DLD1 (cell line): ENCODE data around the gene OLFML1.

ENCODE experiments used
- in situ Hi-C: cut with HindIII; loops from 2 replicates; pipeline ENCODE4 v1.10.0; 2017; ENCODE audit warnings: low sequenced_read_pairs

Gene OLFML1

DNA sequence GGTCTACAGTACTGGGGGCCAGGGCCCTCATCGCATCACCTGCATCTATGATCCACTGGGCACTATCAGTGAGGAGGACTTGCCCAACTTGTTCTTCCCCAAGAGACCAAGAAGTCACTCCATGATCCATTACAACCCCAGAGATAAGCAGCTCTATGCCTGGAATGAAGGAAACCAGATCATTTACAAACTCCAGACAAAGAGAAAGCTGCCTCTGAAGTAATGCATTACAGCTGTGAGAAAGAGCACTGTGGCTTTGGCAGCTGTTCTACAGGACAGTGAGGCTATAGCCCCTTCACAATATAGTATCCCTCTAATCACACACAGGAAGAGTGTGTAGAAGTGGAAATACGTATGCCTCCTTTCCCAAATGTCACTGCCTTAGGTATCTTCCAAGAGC is 24.7 kb downstream of the OLFML1 start:
- in situ Hi-C loops, result loop anchor here (10.0 to 25.0 kb wide), 2 partner anchors 177 to 605 kb away; no protein-coding TSS in a partner anchor

DNA sequence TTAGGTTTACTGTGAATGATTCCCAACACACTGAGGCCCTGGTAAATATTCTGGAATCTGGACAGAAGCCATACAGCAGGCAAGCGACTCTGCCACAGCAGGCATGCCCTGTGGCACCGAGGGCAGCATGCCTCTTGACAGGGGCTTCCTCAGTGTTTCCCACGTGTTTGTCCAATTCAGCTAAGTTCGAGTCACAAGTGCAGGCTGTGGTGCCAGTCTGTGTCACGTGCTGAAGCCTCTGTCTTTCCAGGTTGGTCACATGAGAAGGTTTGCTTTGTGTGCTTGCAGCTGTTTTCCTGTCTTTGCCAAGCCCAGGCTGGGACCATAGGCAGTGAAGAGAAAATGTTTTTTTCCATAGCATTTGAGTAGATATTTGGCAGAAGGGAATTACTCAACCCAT is 26.1 kb downstream of the OLFML1 start:
- in situ Hi-C loops, result loop anchor here (10.0 to 25.0 kb wide), 2 partner anchors 176 to 607 kb away; no protein-coding TSS in a partner anchor

DNA sequence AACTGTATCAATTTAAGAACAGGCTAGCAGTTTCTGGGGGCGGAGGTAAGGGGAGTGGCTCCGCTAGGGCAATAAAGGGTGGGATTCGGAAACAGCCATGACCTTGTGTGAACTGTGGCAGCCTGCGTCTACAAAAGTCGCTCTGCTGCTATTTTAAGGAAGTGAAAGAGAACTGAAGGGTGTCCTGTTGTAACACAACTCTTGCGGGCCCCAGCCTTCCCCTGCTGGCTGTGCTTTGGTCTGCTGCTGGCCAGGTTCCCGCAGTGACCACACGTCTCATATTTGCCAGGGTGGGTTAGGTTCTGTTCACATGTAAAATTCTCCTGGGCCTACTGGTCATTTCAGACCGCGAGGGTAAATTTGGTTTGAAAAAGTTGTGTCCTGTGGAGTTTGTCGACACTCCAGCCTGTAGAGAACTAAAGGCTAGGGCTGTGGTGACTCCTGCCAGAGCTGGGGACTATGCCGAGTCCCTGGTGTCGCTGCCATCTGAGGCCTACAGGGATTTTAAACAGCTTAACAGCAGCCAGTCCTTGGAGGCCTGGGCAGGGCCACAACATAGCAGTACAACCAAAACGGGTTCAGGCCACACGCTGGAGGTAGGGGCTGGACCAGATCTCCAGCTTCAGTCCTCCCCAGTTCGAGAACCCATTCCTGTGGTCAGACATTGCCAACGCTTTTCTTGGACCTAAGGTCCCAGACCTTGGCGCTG is 27.4 kb downstream of the OLFML1 start:
- in situ Hi-C loops, result loop anchor here (10.0 to 25.0 kb wide), 2 partner anchors 175 to 608 kb away; no protein-coding TSS in a partner anchor

DNA sequence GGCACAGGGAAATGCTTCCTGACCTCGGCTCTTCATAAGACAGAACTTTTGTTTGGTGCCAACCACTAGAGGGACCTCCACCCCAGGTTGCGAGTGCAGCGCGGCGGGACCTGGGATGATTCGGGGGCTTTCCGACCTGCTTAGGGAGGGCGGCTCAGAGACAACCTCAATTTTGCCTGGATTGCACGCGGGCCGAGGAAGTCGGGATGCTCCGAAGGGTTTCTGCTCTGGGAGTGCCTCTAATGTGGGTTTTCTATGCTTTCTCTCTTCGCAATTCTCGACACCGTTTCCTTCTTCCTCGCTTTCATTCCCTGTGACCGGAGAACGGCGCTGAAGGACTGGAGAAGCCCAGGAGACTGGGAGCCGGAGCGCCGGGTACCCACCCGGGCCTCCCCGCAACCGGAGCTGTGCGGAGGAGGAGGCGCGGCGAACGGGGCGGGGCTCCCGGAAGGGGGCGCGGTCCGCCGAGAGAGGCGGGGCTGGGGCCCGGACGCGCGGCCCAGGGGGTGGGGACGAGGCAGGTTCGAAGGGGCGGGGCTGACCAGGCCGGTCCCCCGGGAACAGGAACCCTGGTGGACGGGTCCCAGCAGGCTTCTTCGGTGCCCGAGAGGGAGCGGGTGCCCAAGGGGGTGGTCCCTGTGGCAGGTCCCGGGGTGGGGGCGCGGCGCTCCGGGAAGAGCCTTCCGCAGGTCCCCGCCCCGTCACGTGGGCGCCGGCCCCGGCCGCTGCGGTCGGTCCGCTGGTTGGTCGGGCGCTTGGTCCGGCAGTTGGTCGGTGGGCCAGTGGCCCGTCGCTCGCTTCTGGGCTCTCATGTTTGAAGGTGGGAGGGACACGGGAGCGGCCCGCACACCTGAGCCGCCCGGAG is 28.2 kb downstream of the OLFML1 start, which contains the start of gene PPFIBP2:
TSS of gene PPFIBP2 (plus strand) at position 766 of the 865 bp plus-strand sequence. CDS start 35,477 bp downstream, outside the sequence.
- in situ Hi-C loops, result loop anchor here (10.0 to 25.0 kb wide), 2 partner anchors 174 to 609 kb away; no protein-coding TSS in a partner anchor

DNA sequence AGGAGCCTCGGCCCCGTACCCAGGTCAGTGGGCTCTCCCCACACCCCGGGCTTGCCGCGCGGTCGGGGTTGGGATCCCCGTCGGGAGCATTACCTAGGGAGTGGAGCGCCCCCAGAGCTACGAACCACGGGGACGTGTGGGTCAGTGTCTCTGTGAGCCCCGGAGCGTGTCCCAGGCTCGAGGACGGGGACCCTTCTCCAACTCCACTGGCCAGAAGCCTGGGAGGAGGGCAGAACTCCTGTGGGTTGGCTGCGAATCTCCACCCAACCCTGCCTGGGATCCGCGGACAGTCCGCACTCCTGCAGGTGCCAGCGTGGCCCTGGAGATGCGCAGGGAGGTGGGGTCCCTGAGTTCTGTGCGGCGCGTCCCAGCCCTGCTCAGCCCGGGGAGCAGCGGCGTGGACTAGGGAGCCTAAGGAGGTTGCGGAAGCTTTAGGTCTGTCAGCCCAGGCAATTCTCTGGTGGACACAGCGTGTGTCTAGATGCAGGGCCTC is 28.8 kb downstream of the OLFML1 start:
- in situ Hi-C loops, result loop anchor here (10.0 to 25.0 kb wide), 2 partner anchors 173 to 609 kb away; no protein-coding TSS in a partner anchor

DNA sequence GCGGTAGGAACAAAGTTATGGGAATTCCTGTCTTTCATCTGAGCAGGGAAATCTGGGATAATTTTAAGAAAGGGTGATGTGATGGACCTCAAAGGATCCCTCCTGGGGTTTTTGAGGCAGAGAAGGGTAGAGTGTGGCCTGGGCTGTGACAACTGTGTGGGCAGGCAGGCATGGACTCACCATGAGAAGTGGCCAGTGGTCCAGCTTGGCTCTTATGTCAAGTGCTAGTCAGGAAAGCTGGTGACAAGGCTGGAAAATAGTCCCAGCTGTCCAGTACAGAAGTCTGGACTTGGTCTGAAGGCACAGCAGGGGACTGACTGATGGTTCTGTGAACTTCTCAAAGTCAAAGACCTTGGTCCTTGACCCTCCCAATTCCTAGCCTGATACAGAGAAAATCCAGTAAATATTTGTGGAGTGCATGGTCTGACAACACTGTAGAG is 30.2 kb downstream of the OLFML1 start:
- in situ Hi-C loops, result loop anchor here (10.0 to 25.0 kb wide), 2 partner anchors 172 to 611 kb away; no protein-coding TSS in a partner anchor

DNA sequence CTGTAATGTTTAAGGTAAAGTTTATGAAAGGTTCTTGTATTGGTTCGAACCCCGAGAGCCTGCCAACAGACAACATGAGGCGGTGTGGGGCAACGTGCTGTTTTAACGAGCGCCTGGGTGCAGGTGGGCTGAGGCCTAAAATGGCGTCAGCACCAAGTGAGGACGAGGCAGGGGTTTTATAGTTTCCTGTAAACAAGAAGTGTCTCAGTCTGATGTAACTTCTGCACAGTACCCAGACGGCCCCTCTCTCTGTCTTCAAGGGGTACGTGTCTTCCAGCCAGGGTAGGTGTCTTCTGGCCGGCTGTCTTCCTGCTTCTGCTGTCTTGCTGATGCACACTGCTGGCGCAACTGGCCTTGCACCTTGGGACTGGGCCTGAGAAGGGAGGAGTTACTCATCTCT is 31.2 kb downstream of the OLFML1 start:
- in situ Hi-C loops, result loop anchor here (10.0 to 25.0 kb wide), 2 partner anchors 171 to 612 kb away; no protein-coding TSS in a partner anchor

DNA sequence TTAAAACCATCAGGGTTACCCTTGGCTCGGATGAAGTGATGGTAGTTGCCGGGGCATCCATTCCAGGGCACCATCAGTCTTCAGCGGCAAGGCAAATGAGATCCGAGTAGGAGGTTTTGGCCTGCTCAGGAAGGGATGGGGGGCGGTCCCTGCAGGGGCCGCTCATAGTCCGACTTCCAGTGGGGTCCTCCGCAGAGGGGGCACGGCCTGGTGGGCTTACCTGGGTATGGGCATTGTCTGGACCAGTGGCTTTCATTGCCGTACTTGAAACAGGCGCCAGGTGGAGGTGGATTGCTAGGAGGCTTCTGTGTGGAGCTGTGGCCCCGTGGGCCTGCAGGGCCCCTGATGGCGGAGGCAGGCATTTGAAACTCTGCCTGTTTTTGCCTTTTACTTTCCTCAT is 32.4 kb downstream of the OLFML1 start:
- in situ Hi-C loops, result loop anchor here (10.0 to 25.0 kb wide), 2 partner anchors 170 to 613 kb away; no protein-coding TSS in a partner anchor

DNA sequence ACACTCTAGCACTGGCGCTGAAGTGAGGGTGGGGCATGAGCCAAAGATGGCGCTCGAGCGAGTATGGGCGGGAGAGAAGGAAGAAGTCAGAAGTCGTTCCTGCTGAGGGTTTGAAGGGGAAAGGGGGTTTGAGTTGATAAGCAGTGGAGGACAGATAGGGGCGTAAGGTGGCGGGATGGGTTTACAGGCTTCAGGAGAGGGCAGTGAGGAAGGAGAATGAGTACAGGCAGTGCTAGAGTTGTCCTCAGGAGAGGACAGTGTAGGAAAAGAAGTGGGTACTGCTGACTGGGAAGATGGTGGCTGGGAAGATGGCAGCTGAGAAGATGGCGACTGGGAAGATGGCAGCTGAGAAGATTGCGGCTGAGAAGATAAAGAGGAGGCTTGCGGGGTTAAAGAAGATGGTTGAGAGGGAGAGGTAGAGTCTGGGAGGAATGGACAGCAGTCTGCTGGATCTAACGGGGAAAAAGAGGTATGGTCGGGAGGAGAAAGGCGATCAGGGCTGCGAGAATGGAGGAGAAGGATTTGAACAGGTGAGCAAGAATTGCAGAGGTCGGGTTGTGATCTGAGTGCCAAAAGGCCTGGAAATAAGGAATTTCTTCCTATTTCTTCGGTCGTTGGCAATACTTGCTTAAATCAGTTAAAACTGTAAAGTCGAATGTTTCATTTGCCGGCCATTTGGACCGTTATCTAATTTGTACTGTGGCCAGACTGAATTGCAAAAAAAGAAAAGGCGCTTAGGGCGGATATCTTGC is 33.7 kb downstream of the OLFML1 start:
- in situ Hi-C loops, result loop anchor here (10.0 to 25.0 kb wide), 2 partner anchors 168 to 614 kb away; no protein-coding TSS in a partner anchor

DNA sequence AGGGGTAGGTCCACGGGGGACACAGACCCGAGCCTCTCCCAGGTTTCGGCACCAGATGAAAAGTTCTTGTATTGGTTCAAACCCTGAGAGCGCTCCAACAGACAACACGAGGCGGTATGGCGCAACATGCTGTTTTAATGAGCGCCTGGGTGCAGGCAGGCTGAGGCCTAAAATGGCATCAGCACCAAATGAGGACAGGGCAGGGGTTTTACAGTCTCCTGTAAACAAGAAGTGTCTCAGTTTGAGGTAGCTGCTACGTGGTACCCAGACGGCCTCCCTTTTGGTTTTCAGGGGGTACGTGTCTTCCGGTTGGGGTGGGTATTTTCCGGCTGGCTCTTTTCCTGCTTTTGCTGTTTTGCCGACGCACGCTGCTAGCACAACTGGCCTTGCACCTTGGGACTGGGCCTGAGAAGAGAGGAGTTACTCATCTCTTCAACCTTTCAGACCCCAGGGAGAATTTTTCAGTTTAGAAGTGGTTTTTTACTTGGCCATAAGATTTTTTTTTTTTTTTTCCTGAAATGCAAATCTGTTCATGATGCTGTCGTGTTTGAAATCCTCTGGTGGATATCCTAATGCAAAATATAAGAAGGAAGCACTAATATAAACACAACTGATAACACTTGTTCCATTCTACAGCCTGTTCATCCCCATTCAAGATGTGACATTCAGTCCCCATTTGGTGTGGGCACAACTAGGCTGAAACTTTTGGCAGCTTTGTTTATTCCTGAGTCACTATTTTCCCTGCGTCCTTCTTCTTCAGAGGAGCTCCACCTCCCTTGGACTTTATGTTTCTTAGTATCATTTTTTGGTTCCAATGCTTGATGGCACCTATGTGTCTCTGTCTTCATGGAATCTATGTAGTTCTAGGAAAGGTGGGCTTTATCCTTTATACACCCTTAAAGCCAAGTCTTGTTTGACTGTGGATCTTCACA is 35.0 kb downstream of the OLFML1 start:
- in situ Hi-C loops, result loop anchor here (25.0 kb wide), 1 partner anchor 167 kb away; no protein-coding TSS in a partner anchor

DNA sequence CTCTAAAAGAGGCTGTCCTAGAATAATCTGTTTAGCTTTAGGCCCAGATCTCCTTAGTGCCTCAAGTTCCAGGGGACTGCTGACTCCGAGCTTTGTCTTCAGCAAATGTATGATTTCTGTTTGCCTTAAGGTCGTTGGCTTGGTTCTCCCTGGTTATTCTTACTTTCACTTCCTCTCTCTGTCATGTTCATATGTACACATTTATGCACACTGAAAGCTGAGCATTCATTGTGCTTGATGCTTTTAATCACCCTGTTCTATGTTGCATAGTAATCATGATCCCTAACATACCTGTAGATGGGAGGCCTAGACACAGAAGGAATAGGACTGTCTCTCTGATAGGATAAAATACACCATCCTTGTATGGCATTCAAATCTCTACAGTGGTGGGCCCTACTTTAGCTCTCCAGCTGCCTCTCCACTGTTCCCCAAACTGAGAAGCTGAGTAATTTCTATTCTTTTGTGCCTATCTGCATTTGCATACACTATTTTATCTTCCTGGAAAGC is 35.7 kb downstream of the OLFML1 start:
- in situ Hi-C loops, result loop anchor here (25.0 kb wide), 1 partner anchor 166 kb away; no protein-coding TSS in a partner anchor

DNA sequence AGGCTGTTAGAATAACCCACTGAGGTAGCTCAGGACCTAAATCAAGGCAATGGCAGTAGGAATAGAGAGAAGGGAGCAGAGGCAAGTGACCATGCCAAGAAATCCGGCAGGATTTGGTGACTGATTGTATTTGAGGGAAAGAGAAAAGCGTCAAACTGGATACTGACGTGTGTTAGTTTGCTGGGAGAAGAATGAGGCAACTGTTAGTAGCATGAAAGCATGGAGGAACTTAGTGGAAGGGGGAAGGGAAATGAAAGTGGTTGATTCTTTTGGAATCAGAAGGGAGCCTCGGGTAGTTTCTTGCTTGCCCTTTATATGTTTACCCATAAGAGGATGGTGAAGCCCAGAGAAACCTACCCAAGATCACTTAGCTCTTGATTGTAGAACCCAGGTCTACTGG is 36.8 kb downstream of the OLFML1 start:
- in situ Hi-C loops, result loop anchor here (25.0 kb wide), 1 partner anchor 165 kb away; no protein-coding TSS in a partner anchor

DNA sequence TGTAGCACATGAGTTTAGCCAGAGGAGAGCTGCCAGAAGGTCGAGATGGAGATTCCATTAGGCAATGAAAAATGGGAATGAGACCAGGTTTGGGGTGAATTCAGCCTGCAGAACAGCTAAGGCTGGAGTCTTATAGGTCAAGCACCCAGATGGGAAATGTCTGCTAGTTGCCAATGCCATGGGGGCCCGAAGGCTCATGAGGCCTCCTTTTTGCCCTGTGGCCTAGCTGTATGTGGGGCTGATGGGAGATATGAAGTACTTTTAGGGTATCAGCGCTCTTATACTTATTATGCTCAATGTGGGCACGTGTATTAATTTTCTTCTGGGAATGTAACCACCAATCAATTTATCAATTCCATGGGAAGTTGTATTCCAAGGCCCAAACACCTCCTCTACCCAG is 37.2 kb downstream of the OLFML1 start:
- in situ Hi-C loops, result loop anchor here (25.0 kb wide), 1 partner anchor 165 kb away; no protein-coding TSS in a partner anchor

DNA sequence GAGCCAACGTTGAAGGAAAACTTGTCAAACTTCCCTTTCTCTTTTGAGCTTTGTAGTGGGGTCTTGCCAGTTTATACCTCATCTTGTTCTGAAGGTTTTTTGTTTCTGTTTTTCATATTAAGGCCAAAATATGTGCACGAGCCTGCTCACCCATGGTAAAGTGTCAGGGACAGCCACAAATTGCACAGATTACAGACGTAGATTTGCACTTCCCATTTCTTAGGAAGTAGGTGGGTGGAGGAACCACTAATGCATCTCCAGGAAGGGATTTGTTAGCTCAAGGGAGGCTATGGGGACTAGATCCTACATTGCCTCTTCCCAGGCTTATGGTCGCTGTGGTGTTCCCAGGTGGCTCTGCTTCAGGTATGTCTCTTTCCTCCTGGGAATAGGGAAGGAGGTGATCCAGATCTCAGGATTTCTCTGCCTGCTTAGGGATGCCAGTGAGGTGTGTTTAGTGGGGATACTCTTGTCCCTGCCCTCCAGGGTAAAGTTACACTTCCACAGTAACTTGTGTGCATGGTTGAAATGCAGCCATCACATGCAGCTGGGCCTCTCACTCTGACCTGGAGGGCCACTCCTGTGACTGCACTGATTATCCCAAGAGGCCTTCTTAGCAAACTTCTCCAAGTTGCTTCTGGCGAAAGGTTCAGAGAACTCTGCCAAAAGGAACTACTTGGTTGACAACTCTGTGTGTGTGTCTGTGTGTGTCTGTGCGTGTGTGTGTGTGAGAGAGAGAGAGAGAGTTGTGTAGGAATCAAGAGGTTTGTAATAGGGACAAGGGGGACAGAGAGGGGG is 38.3 kb downstream of the OLFML1 start:
- in situ Hi-C loops, result loop anchor here (25.0 kb wide), 1 partner anchor 164 kb away; no protein-coding TSS in a partner anchor

DNA sequence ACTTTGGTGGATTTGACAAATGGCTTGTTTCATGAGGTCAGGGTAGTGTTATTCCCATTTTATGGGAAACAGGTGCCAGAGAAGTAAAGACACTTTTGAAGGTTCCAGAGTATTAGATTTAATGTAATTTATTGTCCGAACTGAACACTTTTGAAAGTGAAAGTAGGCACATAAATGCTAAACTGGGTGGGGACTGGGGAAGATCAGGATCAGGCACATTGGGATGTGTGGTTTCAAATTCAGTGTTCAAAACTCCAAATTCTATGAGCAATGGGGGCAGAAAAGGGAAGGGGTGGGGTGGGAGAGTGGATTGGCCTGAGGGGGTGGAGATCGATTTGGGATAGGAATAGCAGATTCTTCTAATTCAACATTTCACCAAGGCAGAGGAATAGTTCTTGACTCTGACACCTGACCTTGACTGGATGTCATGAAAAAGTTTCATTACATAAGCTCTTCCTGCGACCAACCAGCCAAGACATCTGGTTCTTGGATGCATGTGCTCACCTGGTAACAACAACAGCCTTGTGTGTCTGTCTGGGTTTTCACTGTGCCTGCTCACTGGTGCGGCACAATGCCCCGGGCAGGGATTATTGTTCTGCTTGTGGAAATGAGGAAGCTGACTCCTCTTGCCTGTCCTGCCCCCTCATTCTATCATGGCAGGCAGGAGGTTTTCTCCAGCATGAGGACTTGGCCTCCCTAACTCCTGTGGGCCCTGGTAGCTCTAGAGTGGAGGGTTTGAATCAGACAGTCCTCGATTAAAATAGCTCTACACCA is 39.3 kb downstream of the OLFML1 start:
- in situ Hi-C loops, result loop anchor here (25.0 kb wide), 1 partner anchor 163 kb away; no protein-coding TSS in a partner anchor

DNA sequence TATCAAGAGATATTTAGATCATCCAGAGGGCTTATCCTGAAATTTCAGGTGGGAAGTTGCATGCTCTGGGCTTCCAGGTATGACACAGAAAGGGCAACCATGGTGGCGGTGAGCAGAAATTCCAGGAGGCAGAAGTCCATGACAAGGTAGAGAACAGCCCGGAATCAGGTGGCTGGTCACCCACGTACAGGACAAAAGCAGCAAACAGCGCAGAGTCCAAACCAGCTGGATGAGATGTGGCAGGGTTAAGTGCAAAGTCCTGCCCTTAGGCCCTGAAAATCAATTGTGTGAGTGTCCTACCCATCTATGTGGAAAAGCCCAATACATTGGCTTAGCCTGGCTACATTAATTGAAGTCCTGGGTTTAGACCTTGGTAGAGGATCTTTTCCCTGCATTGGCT is 40.1 kb downstream of the OLFML1 start:
- in situ Hi-C loops, result no loop called here

DNA sequence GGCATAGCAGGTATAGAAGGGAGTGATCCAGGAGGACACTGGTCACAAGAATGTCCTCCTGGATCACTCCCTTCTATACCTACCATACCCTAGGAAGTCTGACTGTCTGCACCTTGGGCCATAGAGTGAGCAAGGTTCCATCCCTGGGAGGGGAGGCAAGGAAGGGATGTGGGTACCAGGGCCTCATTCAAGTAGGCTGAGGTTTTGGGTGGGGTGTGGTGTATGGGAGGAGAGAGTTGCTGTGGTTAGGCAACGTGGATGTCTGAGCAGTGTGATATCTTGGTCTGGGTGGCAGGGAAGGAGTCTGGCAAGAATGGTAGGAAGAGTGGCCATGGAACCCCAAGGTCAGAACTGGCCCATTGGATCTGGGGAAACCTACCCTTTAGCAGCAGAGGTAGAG is 41.7 kb downstream of the OLFML1 start:
- in situ Hi-C loops, result no loop called here
